Keratinocyte (primary cell): ENCODE results near the gene CD1D. TPM values are rescaled to one million over a fixed set of nuclear protein-coding genes. Genes with fewer than 3 reads are reported as not detected.

Experiments
- DNase-seq: peaks from one replicate; pipeline ENCODE4 v3.0.0-alpha.2; 2011; ENCODE audit warnings: low read depth, missing footprints, low spot score
- FAIRE-seq: peaks from 2 replicates; lab custom pipeline; 2011; peaks lifted over from hg19 to GRCh38; lab: Jason Lieb, UNC
- H2AFZ ChIP-seq: 2 replicates; pipeline ENCODE4 v1.6.0; 2012; ENCODE audit warnings: low read length, control low read depth, inconsistent platforms; ENCODE audit not compliant: control insufficient read depth
- H3K27ac ChIP-seq: 2 replicates; pipeline ENCODE4 v1.5.1; 2011; ENCODE audit warnings: low read length; ENCODE audit not compliant: control insufficient read depth, insufficient read depth
- H3K27me3 ChIP-seq: 3 replicates; pipeline ENCODE4 v1.6.0; 2011; ENCODE audit warnings: low read length; ENCODE audit not compliant: control insufficient read depth, insufficient read depth; ENCODE audit errors: extremely low read depth
- H3K36me3 ChIP-seq, 2 experiments: 2 replicates in 1 of 2; 3 replicates in 1 of 2; pipeline ENCODE4 v1.5.1; 2011; ENCODE audit warnings: low read length in 2 of 2, mild to moderate bottlenecking in 1 of 2; ENCODE audit not compliant: control insufficient read depth in 2 of 2, insufficient read depth in 2 of 2; ENCODE audit errors: extremely low read depth in 1 of 2
- H3K4me1 ChIP-seq: 3 replicates; pipeline ENCODE4 v1.5.1; 2011; ENCODE audit warnings: low read length; ENCODE audit not compliant: control insufficient read depth, insufficient read depth; ENCODE audit errors: extremely low read depth
- H3K4me2 ChIP-seq: 3 replicates; pipeline ENCODE4 v1.6.0; 2011; ENCODE audit warnings: low read depth, low read length; ENCODE audit not compliant: control insufficient read depth, insufficient read depth; ENCODE audit errors: extremely low read depth
- H3K4me3 ChIP-seq, 3 experiments: fragments of 200-600 bp in 1 of 3; sonication (generic) in 1 of 3; 2 replicates in 2 of 3; 3 replicates in 1 of 3; pipeline ENCODE4 v1.5.1; 2011 to 2016; ENCODE audit warnings: low read length in 3 of 3, mild to moderate bottlenecking in 3 of 3, control low read depth in 2 of 3, inconsistent platforms in 1 of 3, low read depth in 1 of 3, mixed read lengths in 1 of 3, mixed run types in 1 of 3, moderate library complexity in 1 of 3; ENCODE audit not compliant: control insufficient read depth in 2 of 3, insufficient read depth in 2 of 3; ENCODE audit errors: extremely low read depth in 1 of 3
- H3K79me2 ChIP-seq: 2 replicates; pipeline ENCODE4 v1.6.0; 2012; ENCODE audit warnings: low read length; ENCODE audit not compliant: control insufficient read depth, insufficient read depth
- H3K9ac ChIP-seq: 3 replicates; pipeline ENCODE4 v1.6.0; 2011; ENCODE audit warnings: low read length; ENCODE audit not compliant: control insufficient read depth, insufficient read depth; ENCODE audit errors: extremely low read depth
- H3K9me1 ChIP-seq: 3 replicates; pipeline ENCODE4 v1.6.0; 2011; ENCODE audit warnings: low read length; ENCODE audit not compliant: control insufficient read depth, insufficient read depth; ENCODE audit errors: extremely low read depth
- H3K9me3 ChIP-seq: 2 replicates; pipeline ENCODE4 v1.5.1; 2012; ENCODE audit warnings: low read depth, low read length; ENCODE audit not compliant: control insufficient read depth
- H4K20me1 ChIP-seq: 3 replicates; pipeline ENCODE4 v1.6.0; 2011; ENCODE audit warnings: low read length; ENCODE audit not compliant: control insufficient read depth, insufficient read depth; ENCODE audit errors: extremely low read depth
- CTCF ChIP-seq, 3 experiments: IDR thresholded peaks in 1 of 3; conservative IDR thresholded peaks in 1 of 3; optimal IDR thresholded peaks in 1 of 3; 2 replicates in 2 of 3; 3 replicates in 1 of 3; pipeline versions ENCODE3 to v1.5.1; 2011; ENCODE audit warnings: low read length in 3 of 3, mild to moderate bottlenecking in 3 of 3, moderate library complexity in 2 of 3, control low read depth in 1 of 3, inconsistent platforms in 1 of 3; ENCODE audit not compliant: insufficient read depth in 2 of 3; ENCODE audit errors: extremely low read depth in 1 of 3
- EZH2 ChIP-seq: IDR thresholded peaks from one replicate; pipeline ENCODE4 v1.6.1; 2012; ENCODE audit warnings: inconsistent platforms, mild to moderate bottlenecking, low read length, moderate library complexity
- dilution Hi-C: fragments of 300-500 bp; cut with MboI; formaldehyde crosslinking; loops from one replicate; pipeline ENCODE4 v1.7.0; 2020; ENCODE audit warnings: low sequenced_read_pairs; ENCODE audit not compliant: extremely low pct_ligation_motif_present
- polyA plus RNA-seq, 5 experiments: library from polyadenylated mRNA; depleted of rRNA in 3 of 5; stranded (reverse) in 3 of 5; stranded (forward) in 1 of 5; unstranded in 1 of 5; fragments of >200 nt; gene quantifications; 1 replicate in 1 of 5; 2 replicates in 3 of 5; 3 replicates in 1 of 5; pipeline versions ENCODE4 v1.2.1 to v1.2.3, GENCODE V29; 2011 to 2012; ENCODE audit warnings: missing spikeins in 2 of 5, low read depth in 1 of 5, low replicate concordance in 1 of 5

Gene CD1D
- polyA plus RNA-seq, 1 donor (not counting 4 experiments of a cell fraction or from before 2014, with no cell fraction given): 2.8 TPM

GRCh38 chr1:158227904-158228623 is 47.4 kb downstream of the CD1D start:
- no peak overlapping the region for H3K9ac ChIP-seq
- no peaks in the 10 kb centered on the region for H3K79me2 ChIP-seq
- H4K20me1 ChIP-seq: no peaks in the 10 kb centered on the region
- no peaks in the 10 kb centered on the region for H3K27me3 ChIP-seq
- no peaks in the 10 kb centered on the region for H3K4me1 ChIP-seq
- H3K36me3 ChIP-seq: no peaks in the 10 kb centered on the region
- no peak overlapping the region for H3K4me3 ChIP-seq
- dilution Hi-C loops: no loop called here
- no peaks in the 10 kb centered on the region for H3K9me3 ChIP-seq
- DNase-seq (no peak), FAIRE-seq (no peak)
- no peak overlapping the region for H3K4me2 ChIP-seq
- no peaks in the 10 kb centered on the region for H3K9me1 ChIP-seq
- H3K27ac ChIP-seq: no peak overlapping the region
- no peak for TF ChIP-seq CTCF (optimal IDR thresholded peaks at IDR 0.05 in 1 of 3, IDR thresholded peaks at IDR 0.05 in 1 of 3, conservative IDR thresholded peaks at IDR 0.05 in 1 of 3; ENCODE audit: extremely low read depth in 1 of 3, insufficient read depth in 2 of 3, low read length in 3 of 3)
- no peak for TF ChIP-seq EZH2
- H2AFZ ChIP-seq: no peak overlapping the region

Other genes starting within 250 kb of the CD1D start
- gene KIRREL1, start 187.2 kb upstream of the CD1D start, polyA plus RNA-seq: 18.3 to 29.8 TPM (median 19.7 TPM) in 3 replicates
- gene CD1A, start 73.5 kb downstream of the CD1D start, polyA plus RNA-seq: not detected in 3 replicates
- gene CD1C, start 109.0 kb downstream of the CD1D start, polyA plus RNA-seq: not detected in 3 replicates
- not detected in 3 replicates for gene CD1B, start 150.6 kb downstream of the CD1D start, polyA plus RNA-seq
- not detected in 3 replicates for gene CD1E, start 173.0 kb downstream of the CD1D start, polyA plus RNA-seq
- gene OR10T2, start 218.6 kb downstream of the CD1D start, polyA plus RNA-seq: not detected in 3 replicates
- not detected in 3 replicates for gene OR10K2, start 245.3 kb downstream of the CD1D start, polyA plus RNA-seq